SU-DHL-6 (cell line): ENCODE measurements around the gene CCNI2.

ENCODE experiments used
- H2AFZ ChIP-seq: fragments of 200-600 bp; sonication (generic); 2 replicates; pipeline ENCODE4 v1.6.1; 2014; ENCODE audit warnings: low read depth, mild to moderate bottlenecking, moderate library complexity, mixed read lengths, antibody characterized with exemption, low read length; ENCODE audit not compliant: severe bottlenecking
- H3F3A ChIP-seq: fragments of 200-600 bp; shearing (Covaris generic); 2 replicates; pipeline ENCODE4 v1.6.0; 2016; ENCODE audit warnings: antibody characterized with exemption, mild to moderate bottlenecking; ENCODE audit not compliant: insufficient read depth
- H3K27ac ChIP-seq: fragments of 200-600 bp; sonication (generic); 2 replicates; pipeline ENCODE4 v1.5.1; 2016; ENCODE audit warnings: low read depth, mild to moderate bottlenecking, low read length, moderate library complexity, mixed read lengths
- H3K27me3 ChIP-seq: fragments of 200-600 bp; sonication (generic), shearing (Covaris generic); 2 replicates; pipeline ENCODE4 v1.6.0; 2014; ENCODE audit warnings: mild to moderate bottlenecking, low read length
- H3K36me3 ChIP-seq: fragments of 200-600 bp; sonication (generic); 2 replicates; pipeline ENCODE4 v1.6.1; 2014; ENCODE audit warnings: mild to moderate bottlenecking, low read length, mixed read lengths
- H3K4me2 ChIP-seq: fragments of 300-600, 200-600 bp; shearing (Covaris generic), sonication (generic); 2 replicates; pipeline ENCODE4 v1.6.0; 2014; ENCODE audit warnings: low read length, low read depth, mild to moderate bottlenecking; ENCODE audit not compliant: poor library complexity, severe bottlenecking
- H3K4me3 ChIP-seq: fragments of 200-600 bp; sonication (generic); 2 replicates; pipeline ENCODE4 v1.5.1; 2014; ENCODE audit warnings: antibody characterized with exemption, low read length, mild to moderate bottlenecking, mixed read lengths; ENCODE audit not compliant: insufficient read depth, poor library complexity, severe bottlenecking
- H3K79me2 ChIP-seq: fragments of 200-600 bp; sonication (generic); 2 replicates; pipeline ENCODE4 v1.6.1; 2014; ENCODE audit warnings: mild to moderate bottlenecking, low read length, moderate library complexity; ENCODE audit not compliant: insufficient read depth
- H3K9ac ChIP-seq: fragments of 200-600 bp; sonication (generic); 2 replicates; pipeline ENCODE4 v1.7.0; 2014; ENCODE audit warnings: mild to moderate bottlenecking, low read length
- H3K9me2 ChIP-seq: fragments of 200-600 bp; sonication (generic); replicated peaks from 2 replicates; pipeline ENCODE4 v1.6.1; 2014; ENCODE audit warnings: low read length; ENCODE audit not compliant: insufficient read depth
- H3K9me3 ChIP-seq: fragments of 200-600 bp; sonication (generic); 2 replicates; pipeline ENCODE4 v1.6.1; 2014; ENCODE audit warnings: low read length, mixed read lengths; ENCODE audit not compliant: insufficient read depth
- H4K20me1 ChIP-seq: fragments of 200-600 bp; sonication (generic); 2 replicates; pipeline ENCODE4 v1.6.1; 2014; ENCODE audit warnings: low read depth, mild to moderate bottlenecking, antibody characterized with exemption, low read length, moderate library complexity, mixed read lengths
- CTCF ChIP-seq: fragments of 200-600 bp; sonication (generic); IDR thresholded peaks from one replicate; pipeline ENCODE4 v1.5.1; 2017; ENCODE audit warnings: antibody characterized with exemption, mild to moderate bottlenecking, low read length, moderate library complexity; ENCODE audit not compliant: insufficient read depth, poor library complexity, severe bottlenecking
- EZH2phosphoT487 ChIP-seq: fragments of 200-600 bp; sonication (generic), shearing (Covaris generic); conservative IDR thresholded peaks from 2 replicates; pipeline ENCODE4 v1.6.1; 2018; ENCODE audit warnings: mild to moderate bottlenecking, antibody characterized with exemption, low read length, moderate library complexity, mixed read lengths

Gene CCNI2

GRCh38 chr5:132759114-132760048, 12.2 kb downstream of the CCNI2 start:
- Histone ChIP-seq H3K79me2 (no peaks in the 10 kb centered on the region), H3K27me3 (no peaks in the 10 kb centered on the region), H3K36me3 (no peaks in the 10 kb centered on the region), H3K4me2 (no peak overlapping the region), H3K9me2 (no peaks in the 10 kb centered on the region), H3K9ac (no peak overlapping the region), H3K27ac (no peak overlapping the region), H4K20me1 (no peaks in the 10 kb centered on the region), H3F3A (no peaks in the 10 kb centered on the region), H3K9me3 (no peaks in the 10 kb centered on the region), H2AFZ (no peak overlapping the region), H3K4me3 (no peak overlapping the region)
- TF ChIP-seq CTCF (no peak), EZH2phosphoT487 (no peak)

GRCh38 chr5:132760049-132760420, 12.8 kb downstream of the CCNI2 start:
- Histone ChIP-seq H3K27ac (no peak overlapping the region), H3K9me2 (no peaks in the 10 kb centered on the region), H3K79me2 (no peaks in the 10 kb centered on the region), H2AFZ (no peak overlapping the region), H3K36me3 (no peaks in the 10 kb centered on the region), H4K20me1 (no peaks in the 10 kb centered on the region), H3K9me3 (no peaks in the 10 kb centered on the region), H3K4me3 (no peak overlapping the region), H3K9ac (no peak overlapping the region), H3K4me2 (no peak overlapping the region), H3F3A (no peaks in the 10 kb centered on the region), H3K27me3 (no peaks in the 10 kb centered on the region)
- no peak for TF ChIP-seq EZH2phosphoT487
- TF ChIP-seq CTCF, result no peak

GRCh38 chr5:132760601-132761317, 13.5 kb downstream of the CCNI2 start:
- Histone ChIP-seq H3K4me3 (no peak overlapping the region), H2AFZ (no peak overlapping the region), H3K27ac (no peak overlapping the region), H3K79me2 (no peaks in the 10 kb centered on the region), H3K9ac (no peak overlapping the region), H3K36me3 (no peaks in the 10 kb centered on the region), H3K9me3 (no peaks in the 10 kb centered on the region), H3K9me2 (no peaks in the 10 kb centered on the region), H3F3A (no peaks in the 10 kb centered on the region), H3K27me3 (no peaks in the 10 kb centered on the region), H4K20me1 (no peaks in the 10 kb centered on the region), H3K4me2 (no peak overlapping the region)
- TF ChIP-seq EZH2phosphoT487 (no peak), CTCF (no peak)
